Muscle layer of duodenum (tissue), 2 donors: ENCODE results near the gene ACER3.
"Not testable (repeated sequence)": the region's sequence is repeated elsewhere in the genome, so short reads cannot be mapped to it uniquely, and the experiment has no call there.

ENCODE experiments used
- H3K27ac ChIP-seq: one replicate; pipeline ENCODE4 v1.7.0; 2013; ENCODE audit warnings: mild to moderate bottlenecking, low read length
- H3K27me3 ChIP-seq: one replicate; pipeline ENCODE4 v1.7.0; 2013; ENCODE audit warnings: low read depth, mild to moderate bottlenecking, control low read depth, low read length
- H3K36me3 ChIP-seq, 2 donors: one replicate each; pipeline ENCODE4 v1.7.0; 2013; ENCODE audit warnings: low read length in 2 of 2, control low read depth in 1 of 2, mild to moderate bottlenecking in 1 of 2; ENCODE audit not compliant: insufficient read depth in 2 of 2, control insufficient read depth in 1 of 2
- H3K4me1 ChIP-seq, 2 donors: one replicate each; pipeline ENCODE4 v1.7.0; 2013; ENCODE audit warnings: low read length in 2 of 2, mild to moderate bottlenecking in 2 of 2, control low read depth in 1 of 2, moderate library complexity in 1 of 2; ENCODE audit not compliant: insufficient read depth in 2 of 2, control insufficient read depth in 1 of 2
- H3K4me3 ChIP-seq, 2 donors: one replicate each; pipeline ENCODE4 v1.7.0; 2013; ENCODE audit warnings: low read length in 2 of 2, low read depth in 1 of 2, mild to moderate bottlenecking in 1 of 2
- H3K9me3 ChIP-seq, 2 donors: one replicate each; pipeline ENCODE4 v1.7.0; 2013; ENCODE audit warnings: low read length in 2 of 2, control low read depth in 1 of 2, mild to moderate bottlenecking in 1 of 2; ENCODE audit not compliant: control insufficient read depth in 1 of 2
- donor health status: healthy.

The ACER3 gene

DNA sequence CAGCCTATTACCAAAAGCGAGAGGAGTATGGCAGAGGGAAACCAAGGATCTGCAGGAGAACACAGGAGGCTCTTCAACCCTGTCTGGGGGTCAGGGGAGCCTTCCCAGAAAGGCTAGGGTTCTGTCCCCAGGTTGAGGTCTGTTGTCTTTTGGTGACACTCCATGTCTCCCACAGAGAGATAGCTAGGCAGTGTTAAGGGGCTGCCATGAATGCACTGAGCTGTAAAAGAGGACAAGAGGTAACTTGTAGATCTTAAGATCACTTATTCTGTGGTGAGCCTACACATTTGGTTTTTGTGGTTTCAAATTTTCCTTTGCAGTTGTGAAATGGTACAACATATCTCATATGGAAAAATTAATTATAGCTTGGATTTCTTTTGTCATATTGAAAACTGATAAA lies 6.0 kb upstream of the ACER3 start:
- Histone ChIP-seq H3K27me3 (no peaks in the 10 kb centered on the region), H3K4me3 (no peak overlapping the region), H3K4me1 (no peaks in the 10 kb centered on the region)

GRCh38 chr11:76855670-76856069 lies 5.0 kb upstream of the ACER3 start:
- not testable (repeated sequence) for H3K4me1 ChIP-seq, H3K4me3 ChIP-seq

More for the DNA sequence above, 6.0 kb upstream of the ACER3 start:
- Histone ChIP-seq H3K36me3 (no peaks in the 10 kb centered on the region), H3K27ac (no peak overlapping the region), H3K9me3 (no peaks in the 10 kb centered on the region)

GRCh38 chr11:76856106-76856505 lies 4.6 kb upstream of the ACER3 start:
- H3K27ac ChIP-seq: no peak overlapping the region
- peaks cover 0 to under 1% of the 10 kb centered on the region in 2 donors for H3K4me1 ChIP-seq
- H3K27me3 ChIP-seq: no peaks in the 10 kb centered on the region
- no peaks in the 10 kb centered on the region for H3K36me3 ChIP-seq
- no peaks in the 10 kb centered on the region for H3K9me3 ChIP-seq
- H3K4me3 ChIP-seq: no peak overlapping the region

More at GRCh38 chr11:76855670-76856069, 5.0 kb upstream of the ACER3 start:
- H3K36me3 ChIP-seq, H3K27ac ChIP-seq, H3K9me3 ChIP-seq, H3K27me3 ChIP-seq: not testable (repeated sequence)

DNA sequence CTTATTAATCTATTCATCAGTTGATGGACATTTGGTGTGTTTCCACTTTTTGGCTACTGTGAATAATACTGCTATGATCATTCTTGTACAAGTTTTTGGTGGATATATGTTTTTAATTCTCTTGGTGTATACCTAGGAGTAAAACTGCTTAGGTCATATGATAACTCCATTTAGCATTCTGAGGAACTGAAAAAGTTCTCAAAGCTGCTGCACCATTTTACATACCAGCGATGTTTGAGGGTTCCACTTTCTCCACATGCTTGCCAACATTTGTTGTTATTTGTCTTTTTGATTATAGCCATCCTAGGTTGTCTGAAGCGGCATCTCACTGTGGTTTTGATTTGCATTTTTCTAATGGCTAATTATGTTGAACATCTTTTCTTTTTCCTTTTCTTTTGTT lies 4.1 kb upstream of the ACER3 start:
- Histone ChIP-seq H3K36me3 (no peaks in the 10 kb centered on the region), H3K9me3 (no peaks in the 10 kb centered on the region), H3K27me3 (no peaks in the 10 kb centered on the region), H3K4me1 (peaks cover under 1 to 5% of the 10 kb centered on the region in 2 donors), H3K27ac (no peak overlapping the region), H3K4me3 (no peak overlapping the region)

DNA sequence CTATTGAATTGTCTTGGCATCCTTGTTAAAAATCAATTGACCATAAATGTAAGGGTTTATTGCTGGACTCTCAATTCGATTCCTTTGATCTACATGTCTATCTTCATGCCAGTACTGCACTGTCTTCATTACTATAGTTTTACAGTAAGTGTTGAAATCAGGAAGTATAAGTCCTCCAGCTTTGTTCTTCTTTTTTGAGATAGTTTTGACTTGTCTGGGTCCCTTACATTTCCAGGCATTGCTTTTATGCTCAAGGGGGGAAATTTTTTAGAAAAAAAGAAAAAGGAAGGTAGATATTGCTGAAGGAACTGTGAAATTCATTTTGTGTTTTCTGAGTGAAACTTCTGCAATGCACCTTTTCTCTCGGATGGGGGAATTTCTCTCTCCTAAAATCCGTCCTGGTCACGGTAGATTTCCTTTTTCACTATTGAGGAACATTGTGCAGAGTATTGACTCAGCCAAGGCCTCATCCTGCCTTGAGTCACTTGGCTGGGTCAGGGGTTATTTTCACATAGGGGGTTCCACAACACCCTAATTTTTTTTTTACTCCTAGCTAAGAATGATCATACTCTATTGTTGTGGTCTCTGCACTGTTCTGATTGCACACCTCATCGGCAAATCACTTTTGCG lies 2.8 kb upstream of the ACER3 start:
- no peaks in the 10 kb centered on the region for H3K27me3 ChIP-seq
- H3K4me1 ChIP-seq: peaks cover 6 to 14% of the 10 kb centered on the region in 2 donors
- no peaks in the 10 kb centered on the region for H3K9me3 ChIP-seq
- no peak overlapping the region for H3K27ac ChIP-seq
- H3K36me3 ChIP-seq: no peaks in the 10 kb centered on the region
- H3K4me3 ChIP-seq: no peak overlapping the region

DNA sequence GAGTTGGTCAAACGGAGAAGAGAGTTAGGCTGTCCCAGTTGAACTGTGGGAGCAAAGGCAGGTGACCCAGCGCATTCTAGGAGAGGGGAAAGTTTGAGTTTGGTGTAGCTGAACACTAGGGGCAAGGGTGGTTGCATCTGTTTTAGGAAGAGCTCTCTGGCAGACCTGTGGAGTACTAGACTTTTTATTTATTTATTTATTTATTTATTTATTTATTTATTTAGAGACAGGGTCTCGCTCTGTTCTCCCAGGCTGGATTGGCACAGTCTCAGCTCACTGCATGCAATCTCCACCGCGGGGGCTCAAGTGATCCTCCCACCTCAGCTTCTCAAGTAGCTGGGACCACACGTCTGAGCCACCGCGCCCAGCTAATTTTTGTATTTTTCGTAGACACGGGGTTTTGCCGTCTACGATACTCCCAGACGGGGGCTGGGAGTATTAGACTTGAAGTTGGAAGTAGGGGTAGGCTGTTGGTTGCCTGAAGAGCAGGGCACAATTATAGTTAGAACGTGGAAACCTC lies 950 bp upstream of the ACER3 start:
- Histone ChIP-seq H3K4me3 (no peak overlapping the region), H3K27me3 (no peaks in the 10 kb centered on the region), H3K36me3 (no peaks in the 10 kb centered on the region), H3K9me3 (no peaks in the 10 kb centered on the region), H3K4me1 (peaks cover 6 to 14% of the 10 kb centered on the region in 2 donors), H3K27ac (peak overlapping the region; percentile 56)

DNA sequence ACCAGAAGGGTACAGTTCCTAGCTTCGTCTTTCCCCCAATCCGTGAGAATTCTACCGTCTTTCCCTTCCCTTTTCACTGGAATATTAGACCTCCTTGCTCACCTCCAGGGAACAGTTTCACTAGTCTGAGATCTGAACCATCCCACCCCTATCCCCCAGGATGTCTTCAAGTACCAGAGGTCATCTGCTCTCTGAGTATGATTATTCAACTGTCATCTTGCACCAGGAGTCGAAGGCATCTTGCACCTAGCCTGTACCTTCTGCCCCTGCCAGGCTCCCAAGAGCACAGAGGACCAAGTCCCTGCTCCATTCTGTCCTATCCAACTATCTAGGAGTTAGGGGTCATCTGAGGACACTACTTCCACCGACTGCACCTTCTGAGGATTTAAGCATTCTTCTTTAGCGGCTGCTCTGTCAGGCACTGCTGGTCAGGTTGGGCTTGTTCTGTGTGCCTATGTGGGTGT lies 804 bp downstream of the ACER3 start:
- no peaks in the 10 kb centered on the region for H3K9me3 ChIP-seq
- H3K4me3 ChIP-seq: peak overlapping the region; percentile 69 to 72
- H3K4me1 ChIP-seq: peaks cover 6 to 14% of the 10 kb centered on the region in 2 donors
- H3K27ac ChIP-seq: peak overlapping the region; percentile 82
- no peaks in the 10 kb centered on the region for H3K27me3 ChIP-seq
- no peaks in the 10 kb centered on the region for H3K36me3 ChIP-seq

- not testable (repeated sequence) for H3K36me3 ChIP-seq, H3K4me3 ChIP-seq, H3K9me3 ChIP-seq, H3K27ac ChIP-seq, H3K27me3 ChIP-seq
- peaks cover 6 to 14% of the 10 kb centered on the region in 2 donors for H3K4me1 ChIP-seq
Observed at GRCh38 chr11:76862794-76863193, 2.1 kb downstream of the ACER3 start.

DNA sequence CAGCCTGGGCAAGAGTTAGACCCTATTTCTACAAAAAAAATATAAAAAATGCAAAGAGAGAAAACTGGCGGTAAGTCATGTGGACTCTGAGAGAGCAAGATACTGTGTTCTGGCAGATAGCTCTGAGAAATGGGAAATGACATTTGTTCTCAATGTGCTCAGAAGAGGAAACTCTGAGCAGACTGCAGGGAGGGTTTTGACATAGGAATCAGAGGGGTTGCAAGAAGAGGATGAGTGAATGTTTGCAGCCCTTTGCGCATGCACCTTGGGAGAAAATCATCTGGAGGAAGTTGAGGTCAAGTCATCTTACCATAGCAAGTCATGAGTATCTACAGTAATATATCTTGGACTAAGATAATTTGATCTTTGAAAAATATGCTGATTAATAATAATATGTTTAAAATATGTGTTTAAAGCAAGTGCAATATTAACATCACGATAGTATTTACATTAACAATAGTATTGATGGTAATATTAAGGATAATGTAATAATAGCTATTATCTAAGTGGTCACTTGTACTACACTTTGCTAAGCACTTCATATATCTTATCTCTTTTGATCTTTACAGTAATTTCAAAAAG lies 2.6 kb downstream of the ACER3 start:
- peaks cover 6 to 14% of the 10 kb centered on the region in 2 donors for H3K4me1 ChIP-seq
- H3K27ac ChIP-seq: no peak overlapping the region
- H3K36me3 ChIP-seq: no peaks in the 10 kb centered on the region
- no peak overlapping the region for H3K4me3 ChIP-seq
- H3K9me3 ChIP-seq: no peaks in the 10 kb centered on the region
- no peaks in the 10 kb centered on the region for H3K27me3 ChIP-seq

DNA sequence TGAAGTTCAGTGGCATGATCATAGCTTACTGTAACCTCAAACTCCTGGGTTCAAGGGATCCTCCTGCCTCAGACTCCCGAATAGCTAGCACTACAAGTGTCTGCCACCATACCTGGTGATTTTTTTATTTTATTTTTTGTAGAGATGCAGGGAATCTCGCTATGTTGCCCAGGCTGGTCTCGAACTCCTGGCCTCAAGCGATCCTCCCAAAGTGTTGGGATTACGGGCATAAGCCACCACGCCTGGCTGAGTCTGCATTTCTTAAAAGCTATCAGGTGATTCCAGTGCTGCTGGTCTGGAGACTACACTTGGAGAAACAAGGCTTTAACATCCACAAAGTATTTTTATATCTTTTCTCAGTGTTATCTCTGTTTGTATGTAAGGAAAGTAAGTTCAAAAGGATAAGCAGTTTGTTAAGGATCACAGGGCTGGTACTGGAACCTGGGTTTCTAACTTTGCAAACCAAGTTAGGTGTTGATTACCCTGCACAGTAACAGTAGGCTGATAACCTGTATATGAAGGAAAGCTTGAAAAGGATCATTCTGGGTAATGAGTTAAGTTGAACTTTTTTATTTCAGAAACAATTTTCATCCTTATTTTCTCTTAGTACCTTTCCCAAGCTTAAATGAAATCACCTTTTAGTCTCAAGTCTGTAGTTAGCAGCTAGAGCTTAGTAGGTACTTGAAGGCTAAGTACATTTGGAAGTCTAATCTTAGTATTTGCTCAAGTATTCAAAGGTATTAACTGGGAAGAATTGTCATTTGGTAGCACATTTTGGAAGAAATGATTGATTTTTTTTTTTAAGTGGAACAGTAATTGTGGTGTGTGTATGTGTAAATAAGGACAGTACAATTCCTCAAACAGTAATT lies 12.5 kb downstream of the ACER3 start:
- H3K4me1 ChIP-seq: no peaks in the 10 kb centered on the region
- no peaks in the 10 kb centered on the region for H3K9me3 ChIP-seq
- H3K36me3 ChIP-seq: peaks cover 0 to 8% of the 10 kb centered on the region in 2 donors
- no peaks in the 10 kb centered on the region for H3K27me3 ChIP-seq
- no peak overlapping the region for H3K4me3 ChIP-seq
- H3K27ac ChIP-seq: no peak overlapping the region

DNA sequence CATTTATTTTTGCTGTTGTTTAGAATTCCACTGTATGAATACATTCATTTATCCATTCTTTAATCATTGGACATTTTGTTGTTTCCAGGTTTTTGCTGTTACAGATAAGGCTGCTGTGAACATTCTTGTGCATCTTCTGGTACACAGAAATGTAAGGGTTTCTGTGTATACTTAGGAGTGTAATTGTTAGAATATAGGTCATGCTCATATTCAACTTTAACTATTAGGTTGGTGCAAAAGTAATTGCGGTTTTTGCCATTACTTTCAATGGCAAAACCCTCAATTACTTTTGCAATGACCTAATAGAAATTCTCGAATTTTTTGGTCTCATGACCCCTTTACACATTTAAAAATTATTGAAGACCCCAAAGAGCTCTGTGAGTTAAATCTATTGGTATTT lies 17.3 kb downstream of the ACER3 start:
- Histone ChIP-seq H3K27me3 (no peaks in the 10 kb centered on the region), H3K9me3 (no peaks in the 10 kb centered on the region), H3K4me1 (no peaks in the 10 kb centered on the region), H3K4me3 (no peak overlapping the region), H3K27ac (no peak overlapping the region), H3K36me3 (no peaks in the 10 kb centered on the region)
